GM21515 (cell line): ENCODE measurements around the gene NCEH1.

Source experiments
- ATAC-seq: cut with Tn5 transposase; IDR thresholded peaks from one replicate; pipeline ENCODE4 v1.9.1; 2021; ENCODE audit not compliant: unreplicated experiment

Gene NCEH1

DNA sequence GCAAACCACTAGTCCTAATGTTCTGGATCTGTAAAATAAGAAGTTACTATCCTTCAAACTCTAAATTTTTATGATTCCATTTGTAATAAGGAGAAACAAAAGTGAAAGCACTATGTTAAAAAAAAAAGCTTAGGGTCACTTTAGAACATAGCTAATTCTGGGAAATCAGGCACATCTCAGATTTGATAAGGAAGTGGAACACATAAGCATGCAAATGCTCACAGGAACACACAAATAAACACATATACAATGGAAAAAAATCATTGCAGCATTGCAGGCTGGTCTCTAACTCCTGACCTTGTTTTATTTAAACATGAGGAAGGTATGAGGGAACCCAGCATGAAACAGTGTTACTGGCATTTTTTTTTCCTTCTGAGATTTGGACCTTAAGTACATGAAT is 124.4 kb downstream of the NCEH1 start:
- no peak for ATAC-seq

DNA sequence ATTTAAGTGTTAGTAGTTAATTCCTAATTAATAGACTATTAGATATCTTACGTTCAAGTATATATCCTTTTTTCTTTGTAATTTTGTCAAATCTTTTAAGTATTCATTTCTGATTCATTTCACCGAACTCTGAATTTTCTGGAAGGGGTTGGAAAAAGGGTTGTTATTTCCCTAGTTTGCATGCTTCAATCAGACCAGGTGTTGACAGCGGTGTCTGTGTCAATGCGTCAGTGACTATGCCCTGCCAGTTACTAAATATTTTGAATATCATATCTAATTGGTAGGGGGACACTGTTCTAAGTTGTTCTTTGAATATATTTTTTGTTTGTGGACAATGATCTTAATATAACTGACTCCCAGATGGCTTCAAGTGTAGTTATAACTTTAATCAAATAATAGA is 124.9 kb downstream of the NCEH1 start:
- ATAC-seq: no peak

DNA sequence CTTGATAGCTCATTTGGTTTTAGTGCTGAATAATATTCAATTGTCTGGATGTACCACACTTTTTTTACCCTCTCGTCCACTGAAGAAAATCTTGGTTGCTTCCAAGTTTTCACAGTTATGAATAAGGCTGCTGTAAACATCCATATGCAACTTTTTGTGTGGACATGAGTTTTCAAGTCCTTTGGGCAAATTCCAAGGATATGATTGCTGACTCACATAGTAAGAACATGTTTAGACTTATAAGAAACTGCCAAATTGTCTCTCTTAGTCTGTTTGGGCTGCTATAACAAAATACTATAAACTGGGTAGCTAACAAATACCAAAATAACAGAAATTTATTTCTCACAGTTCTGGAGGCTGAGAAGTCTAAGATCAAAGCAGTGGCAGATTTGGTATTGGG is 128.2 kb downstream of the NCEH1 start:
- ATAC-seq: no peak

DNA sequence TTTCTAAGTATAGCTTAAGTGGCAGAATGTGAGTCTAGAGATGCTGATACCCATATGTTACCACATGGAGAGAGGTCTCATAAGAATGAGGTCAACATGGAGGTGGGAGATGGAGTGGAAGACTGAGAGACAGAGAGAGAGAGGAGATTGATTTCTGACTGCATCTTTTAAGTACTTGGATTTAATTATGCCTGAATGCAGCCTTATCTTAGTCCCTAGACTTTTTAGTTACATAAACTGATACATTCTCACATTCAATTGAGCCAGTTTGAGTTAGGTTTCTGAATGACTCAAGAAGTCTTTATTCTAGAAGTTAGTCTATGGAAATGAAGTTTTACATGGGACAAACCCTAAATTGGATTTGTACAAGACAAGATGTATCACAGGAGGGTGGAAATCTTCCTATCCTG is 129.1 kb downstream of the NCEH1 start:
- ATAC-seq: no peak

DNA sequence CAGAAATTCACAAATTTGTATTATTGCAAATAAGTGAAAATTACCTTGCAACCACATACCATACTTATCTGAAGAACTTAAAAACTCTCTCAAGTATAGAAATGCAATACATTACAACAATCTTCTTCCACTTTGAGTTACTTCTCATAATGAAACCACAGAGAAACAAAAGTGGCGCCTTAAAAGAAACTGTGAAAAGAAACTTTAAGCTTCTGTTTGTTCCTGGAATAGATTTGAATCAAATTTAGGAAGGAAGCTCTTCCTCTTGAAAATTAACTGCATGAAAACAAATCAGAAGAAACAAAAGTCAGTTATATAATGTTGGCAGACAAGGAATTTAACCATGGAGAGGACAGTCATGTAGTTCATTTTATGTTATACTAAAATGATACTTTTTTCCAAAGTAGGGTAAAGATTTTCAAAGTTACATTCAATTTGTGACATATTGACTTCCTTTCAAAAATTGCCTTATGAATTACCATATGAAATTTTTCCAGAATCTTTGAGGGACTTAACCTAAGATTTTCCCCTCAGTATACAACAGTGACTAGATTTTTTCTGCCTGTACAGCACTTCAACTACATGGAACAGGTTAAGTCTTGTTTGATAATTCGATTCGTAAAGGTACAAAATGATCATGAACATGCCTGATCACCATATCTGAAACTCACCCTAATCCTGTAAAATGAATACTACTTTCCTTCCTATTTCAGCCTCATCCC is 130.0 kb downstream of the NCEH1 start:
- ATAC-seq: peak; percentile 67
